ENCODE data around the gene IL21R.

IL21R gene

DNA sequence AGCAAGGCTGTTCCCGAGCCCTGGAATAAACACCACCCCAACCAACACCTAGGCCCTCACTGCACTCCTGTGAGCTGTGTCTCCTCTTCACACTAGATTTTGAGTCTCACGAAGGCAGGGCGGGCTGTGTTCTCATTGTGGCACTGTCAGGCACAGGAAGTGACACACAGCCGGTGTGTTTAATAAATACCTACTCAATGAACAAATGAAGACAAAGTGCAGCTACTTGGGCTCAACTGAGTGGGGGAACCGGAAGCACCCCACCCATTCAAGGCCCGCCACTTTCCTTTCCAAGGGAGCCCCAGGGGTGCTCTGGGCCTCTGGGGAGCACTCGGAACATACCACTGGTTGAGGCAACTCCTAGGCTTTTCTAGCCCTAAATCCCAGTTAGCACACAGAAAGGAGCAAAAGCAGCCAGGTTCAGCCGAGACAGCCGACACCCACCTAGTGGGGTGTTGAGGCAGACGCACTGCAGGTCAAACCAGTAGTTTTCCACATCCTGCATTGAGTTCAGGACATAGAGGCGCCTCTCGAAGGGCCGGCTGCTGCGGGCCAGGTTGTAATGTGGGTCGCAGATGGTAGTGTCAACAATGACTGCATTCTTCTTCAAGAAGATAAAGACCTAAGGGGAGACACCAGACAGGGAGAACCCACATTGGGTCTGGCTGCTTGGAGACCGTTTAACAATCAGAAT lies 90.1 kb downstream of the IL21R start:
- ATAC-seq = no peak
- no peak for TF ChIP-seq CSDC2 (CRISPR knock-in tag; IDR thresholded peaks at IDR 0.05)
- TF ChIP-seq, protein P1, sequence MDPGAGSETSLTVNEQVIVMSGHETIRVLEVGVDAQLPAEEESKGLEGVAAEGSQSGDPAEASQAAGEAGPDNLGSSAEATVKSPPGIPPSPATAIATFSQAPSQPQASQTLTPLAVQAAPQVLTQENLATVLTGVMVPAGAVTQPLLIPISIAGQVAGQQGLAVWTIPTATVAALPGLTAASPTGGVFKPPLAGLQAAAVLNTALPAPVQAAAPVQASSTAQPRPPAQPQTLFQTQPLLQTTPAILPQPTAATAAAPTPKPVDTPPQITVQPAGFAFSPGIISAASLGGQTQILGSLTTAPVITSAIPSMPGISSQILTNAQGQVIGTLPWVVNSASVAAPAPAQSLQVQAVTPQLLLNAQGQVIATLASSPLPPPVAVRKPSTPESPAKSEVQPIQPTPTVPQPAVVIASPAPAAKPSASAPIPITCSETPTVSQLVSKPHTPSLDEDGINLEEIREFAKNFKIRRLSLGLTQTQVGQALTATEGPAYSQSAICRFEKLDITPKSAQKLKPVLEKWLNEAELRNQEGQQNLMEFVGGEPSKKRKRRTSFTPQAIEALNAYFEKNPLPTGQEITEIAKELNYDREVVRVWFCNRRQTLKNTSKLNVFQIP (CRISPR knock-in tag; IDR thresholded peaks at IDR 0.05; ENCODE audit: borderline replicate concordance, low read depth) = no peak
- TF ChIP-seq PPARA (CRISPR knock-in tag; IDR thresholded peaks at IDR 0.05; ENCODE audit: borderline replicate concordance) = no peak
- no peak for TF ChIP-seq ZNF8 (CRISPR knock-in tag; IDR thresholded peaks at IDR 0.05)
- no peak for TF ChIP-seq ISL1 (CRISPR knock-in tag; IDR thresholded peaks at IDR 0.05)
- no peak for TF ChIP-seq CSRNP3 (CRISPR knock-in tag; IDR thresholded peaks at IDR 0.05)
- no peak for TF ChIP-seq ESRRG (CRISPR knock-in tag; IDR thresholded peaks at IDR 0.05)
- no peak for TF ChIP-seq PATZ1 (CRISPR knock-in tag; IDR thresholded peaks at IDR 0.05; ENCODE audit: borderline replicate concordance)
- TF ChIP-seq ZFP3 (CRISPR knock-in tag; IDR thresholded peaks at IDR 0.05) = no peak
- no peak for TF ChIP-seq SNAI2 (CRISPR knock-in tag; IDR thresholded peaks at IDR 0.05)
- TF ChIP-seq ZFP30 (CRISPR knock-in tag; IDR thresholded peaks at IDR 0.05) = no peak

DNA sequence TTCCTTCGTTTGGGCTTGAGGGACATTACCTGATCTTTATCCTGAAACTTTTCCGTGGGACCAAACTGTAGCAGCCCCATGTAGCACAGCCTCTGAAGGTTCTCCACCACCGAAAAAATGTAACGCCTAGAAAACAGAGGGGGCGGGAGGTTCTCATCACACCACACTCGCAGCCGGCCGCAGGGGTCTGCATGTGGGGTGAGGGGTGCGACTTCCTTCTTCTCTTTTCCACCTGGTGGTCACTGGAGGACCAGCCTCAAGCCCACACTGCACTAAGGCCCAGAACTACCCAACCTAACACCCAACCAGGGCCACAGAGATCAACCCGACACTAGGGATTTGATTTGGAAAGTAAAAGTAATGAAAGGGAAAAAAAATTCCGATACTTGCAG lies 90.6 kb downstream of the IL21R start:
- TF ChIP-seq TCF4 (CRISPR knock-in tag; IDR thresholded peaks at IDR 0.05; ENCODE audit: borderline replicate concordance) (no peak), TOX (CRISPR knock-in tag; IDR thresholded peaks at IDR 0.05; ENCODE audit: borderline replicate concordance) (no peak), PPARA (CRISPR knock-in tag; IDR thresholded peaks at IDR 0.05; ENCODE audit: borderline replicate concordance) (no peak), CREB5 (CRISPR knock-in tag; IDR thresholded peaks at IDR 0.05; ENCODE audit: low read depth) (no peak), RARB (CRISPR knock-in tag; IDR thresholded peaks at IDR 0.05) (no peak), BACH2 (CRISPR knock-in tag; IDR thresholded peaks at IDR 0.05; ENCODE audit: borderline replicate concordance) (no peak), CSDC2 (CRISPR knock-in tag; IDR thresholded peaks at IDR 0.05) (no peak), OSR1 (CRISPR knock-in tag; IDR thresholded peaks at IDR 0.05) (no peak), ISL1 (CRISPR knock-in tag; IDR thresholded peaks at IDR 0.05) (no peak), GLIS3 (CRISPR knock-in tag; IDR thresholded peaks at IDR 0.05) (no peak), ZNF565 (CRISPR knock-in tag; conservative IDR thresholded peaks at IDR 0.05; ENCODE audit: low read depth) (no peak), ZNF8 (CRISPR knock-in tag; IDR thresholded peaks at IDR 0.05) (no peak), CSRNP3 (CRISPR knock-in tag; IDR thresholded peaks at IDR 0.05) (no peak)
- TF ChIP-seq, protein P2, sequence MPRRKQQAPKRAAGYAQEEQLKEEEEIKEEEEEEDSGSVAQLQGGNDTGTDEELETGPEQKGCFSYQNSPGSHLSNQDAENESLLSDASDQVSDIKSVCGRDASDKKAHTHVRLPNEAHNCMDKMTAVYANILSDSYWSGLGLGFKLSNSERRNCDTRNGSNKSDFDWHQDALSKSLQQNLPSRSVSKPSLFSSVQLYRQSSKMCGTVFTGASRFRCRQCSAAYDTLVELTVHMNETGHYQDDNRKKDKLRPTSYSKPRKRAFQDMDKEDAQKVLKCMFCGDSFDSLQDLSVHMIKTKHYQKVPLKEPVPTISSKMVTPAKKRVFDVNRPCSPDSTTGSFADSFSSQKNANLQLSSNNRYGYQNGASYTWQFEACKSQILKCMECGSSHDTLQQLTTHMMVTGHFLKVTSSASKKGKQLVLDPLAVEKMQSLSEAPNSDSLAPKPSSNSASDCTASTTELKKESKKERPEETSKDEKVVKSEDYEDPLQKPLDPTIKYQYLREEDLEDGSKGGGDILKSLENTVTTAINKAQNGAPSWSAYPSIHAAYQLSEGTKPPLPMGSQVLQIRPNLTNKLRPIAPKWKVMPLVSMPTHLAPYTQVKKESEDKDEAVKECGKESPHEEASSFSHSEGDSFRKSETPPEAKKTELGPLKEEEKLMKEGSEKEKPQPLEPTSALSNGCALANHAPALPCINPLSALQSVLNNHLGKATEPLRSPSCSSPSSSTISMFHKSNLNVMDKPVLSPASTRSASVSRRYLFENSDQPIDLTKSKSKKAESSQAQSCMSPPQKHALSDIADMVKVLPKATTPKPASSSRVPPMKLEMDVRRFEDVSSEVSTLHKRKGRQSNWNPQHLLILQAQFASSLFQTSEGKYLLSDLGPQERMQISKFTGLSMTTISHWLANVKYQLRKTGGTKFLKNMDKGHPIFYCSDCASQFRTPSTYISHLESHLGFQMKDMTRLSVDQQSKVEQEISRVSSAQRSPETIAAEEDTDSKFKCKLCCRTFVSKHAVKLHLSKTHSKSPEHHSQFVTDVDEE (CRISPR knock-in tag; IDR thresholded peaks at IDR 0.05) = no peak
- no peak for ATAC-seq
